Left renal pelvis (tissue), 4 donors: ENCODE measurements around the gene CA6. TPM values are rescaled to one million over a fixed set of nuclear protein-coding genes. Genes with fewer than 3 reads are reported as not detected.
"Not testable (repeated sequence)": the region's sequence is repeated elsewhere in the genome, so short reads cannot be mapped to it uniquely, and the experiment has no call there.

Source experiments
- DNase-seq, 4 donors: peaks; one replicate each; pipeline ENCODE4 v3.0.0-alpha.2; 2013; ENCODE audit warnings: low read depth in 4 of 4, low spot score in 3 of 4
- polyA plus RNA-seq, 4 donors: library from polyadenylated mRNA; unstranded; fragments of 120-200 nt; gene quantifications; one replicate each; pipeline ENCODE4 v1.2.1, GENCODE V29; 2013; ENCODE audit not compliant: insufficient read length in 4 of 4

The CA6 gene
- polyA plus RNA-seq, 4 donors, result 0.12 TPM; not detected in 2

DNA sequence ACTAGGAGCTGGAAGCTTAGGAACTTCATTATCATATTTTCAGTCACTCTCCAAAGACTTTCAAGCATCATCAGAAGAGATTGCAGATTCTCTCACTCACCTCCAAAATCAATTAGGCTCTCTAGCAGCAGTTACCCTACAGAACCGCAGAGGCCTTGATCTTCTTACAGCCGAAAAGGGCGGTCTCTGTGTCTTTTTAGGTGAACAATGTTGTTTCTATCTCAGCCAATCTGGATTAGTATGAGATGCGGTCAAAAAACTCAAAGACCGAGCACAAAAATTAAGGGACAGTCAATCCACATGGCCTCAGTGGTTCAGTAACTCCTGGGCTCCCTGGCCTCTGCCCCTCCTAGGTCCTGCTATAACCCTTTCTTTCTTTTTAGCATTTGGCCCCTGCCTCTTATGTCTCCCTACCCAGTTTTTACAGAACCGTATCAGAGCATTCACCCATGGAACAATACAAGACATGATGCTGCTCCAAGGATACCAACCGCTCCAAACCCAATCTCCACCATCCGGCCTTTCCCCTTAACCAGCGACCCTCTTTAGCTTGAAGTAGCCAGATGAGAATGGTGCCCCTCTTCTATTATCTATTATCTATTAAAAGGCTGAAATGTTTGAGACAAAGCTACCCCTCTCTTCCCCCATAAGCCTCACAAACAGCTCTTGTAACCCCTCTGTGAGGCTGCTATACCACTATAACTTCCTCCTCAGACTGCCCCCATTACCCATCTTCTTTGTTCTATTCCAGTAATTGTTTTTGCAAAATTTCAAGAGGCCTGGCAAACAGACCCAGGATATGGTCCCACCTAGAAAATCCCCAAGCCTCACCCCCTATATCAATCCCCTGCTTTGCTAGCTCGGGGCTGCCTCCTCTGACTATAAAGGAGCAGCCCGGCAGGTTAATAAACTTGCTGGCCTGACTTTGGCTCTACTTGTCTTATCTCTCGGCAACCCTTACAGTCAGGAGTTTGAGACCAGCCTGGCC is 18.7 kb upstream of the CA6 start:
- DNase-seq, result no peak

DNA sequence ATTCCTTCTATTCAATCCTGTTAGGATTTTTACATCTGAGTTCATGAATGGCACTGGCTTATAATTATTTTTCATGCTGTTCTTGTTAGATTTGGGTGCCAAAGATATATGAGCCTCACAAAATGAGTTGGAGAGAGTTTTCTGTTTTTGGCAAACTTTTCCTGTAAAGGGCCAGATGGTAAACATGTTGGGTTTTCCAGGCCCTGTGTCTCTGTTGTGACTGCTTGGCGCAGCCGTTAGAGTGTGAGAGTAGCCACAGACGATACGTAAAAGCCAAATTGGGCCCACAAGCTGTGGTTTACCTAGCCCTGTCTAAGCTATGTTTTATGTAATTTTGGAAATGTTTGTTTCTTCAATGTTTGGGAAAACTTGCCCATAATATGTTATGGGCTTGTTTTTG is 15.6 kb upstream of the CA6 start:
- DNase-seq, result no peak

DNA sequence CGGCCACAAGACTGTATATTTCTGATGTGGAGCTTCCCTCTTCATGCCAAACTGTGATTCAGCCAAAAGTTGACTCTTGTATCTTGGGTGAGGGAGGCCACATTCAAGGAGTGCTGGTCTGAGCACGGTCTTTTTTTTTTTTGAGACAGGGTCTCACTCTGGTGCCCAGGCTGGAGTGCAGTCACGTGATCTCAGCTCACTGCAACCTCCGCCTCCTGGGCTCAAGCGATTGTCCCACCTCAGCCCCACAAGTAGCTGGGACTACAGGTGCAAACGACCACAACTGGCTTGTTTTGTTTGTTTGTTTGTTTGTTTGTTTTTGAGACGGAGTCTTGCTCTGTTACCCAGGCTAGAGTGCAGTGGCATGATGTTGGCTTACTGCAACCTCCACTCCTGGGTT is 8.6 kb upstream of the CA6 start:
- not testable (repeated sequence) for DNase-seq

DNA sequence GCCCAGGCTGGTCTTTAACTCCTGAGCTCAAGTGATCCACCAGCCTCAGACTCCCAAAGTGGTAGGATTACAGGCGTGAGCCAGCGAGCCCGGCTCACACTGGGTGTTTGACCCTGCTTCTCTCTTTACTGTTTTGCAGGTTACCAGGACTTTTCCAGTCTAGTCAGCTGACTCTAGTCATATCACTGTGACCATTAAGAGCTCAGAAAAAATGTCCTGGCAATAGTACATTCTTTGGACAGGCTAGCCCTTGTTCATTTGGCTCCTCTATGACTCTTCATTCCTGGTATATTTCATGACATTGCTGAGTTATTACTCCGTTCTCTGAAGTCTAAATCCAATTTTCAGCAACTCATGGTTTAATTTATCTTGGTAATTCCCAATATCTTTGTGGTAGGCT is 8.0 kb upstream of the CA6 start:
- DNase-seq, result no peak

DNA sequence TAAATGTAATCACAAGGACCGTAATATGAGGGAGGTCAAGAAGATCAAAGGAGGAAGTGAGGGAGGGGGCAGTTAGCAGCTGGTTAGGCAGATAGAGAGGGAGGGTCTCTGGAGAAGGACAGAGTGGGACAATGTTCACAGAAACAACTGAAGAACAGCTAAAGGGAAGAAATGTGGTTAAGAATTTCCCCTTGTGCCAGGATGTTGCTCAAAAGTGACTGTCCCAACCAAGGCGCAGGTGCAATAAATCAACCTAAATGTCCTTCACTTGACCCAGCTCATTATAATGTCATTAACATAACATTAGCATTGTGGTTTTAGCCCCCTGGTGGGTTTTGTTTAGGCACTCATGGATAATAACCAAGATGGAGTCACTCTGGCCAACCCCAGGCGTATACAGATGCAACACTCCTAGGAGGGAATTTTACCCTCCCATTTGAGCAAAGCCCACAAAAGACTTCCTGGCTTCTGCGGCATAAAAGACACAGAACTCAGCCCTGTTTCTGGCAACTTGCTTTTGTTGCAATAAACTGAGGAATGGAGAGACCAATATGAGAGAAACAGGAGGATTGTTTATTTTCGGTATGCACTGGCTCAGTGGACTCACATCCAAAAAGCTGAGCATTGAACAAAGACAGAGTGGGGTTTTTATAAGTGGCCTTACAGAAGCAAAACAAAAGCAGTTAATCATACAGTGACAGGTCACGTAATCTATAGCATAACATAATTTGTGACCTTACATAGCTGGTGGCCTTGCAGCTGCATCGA is 7.3 kb upstream of the CA6 start:
- DNase-seq, result no peak

DNA sequence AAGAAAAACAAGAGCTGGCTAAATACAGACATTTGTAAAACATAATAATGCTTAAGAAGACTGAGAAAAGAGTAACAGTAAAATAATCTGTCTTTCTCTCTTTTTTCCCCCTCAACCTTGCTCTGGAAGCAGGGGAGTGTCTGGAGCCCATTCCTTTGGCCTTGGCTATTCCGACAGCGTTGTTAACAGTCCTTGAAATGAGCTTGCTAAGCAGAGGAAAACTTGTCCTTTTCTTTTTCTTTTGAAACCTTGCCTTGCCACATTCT is 6.7 kb upstream of the CA6 start:
- DNase-seq, result no peak

DNA sequence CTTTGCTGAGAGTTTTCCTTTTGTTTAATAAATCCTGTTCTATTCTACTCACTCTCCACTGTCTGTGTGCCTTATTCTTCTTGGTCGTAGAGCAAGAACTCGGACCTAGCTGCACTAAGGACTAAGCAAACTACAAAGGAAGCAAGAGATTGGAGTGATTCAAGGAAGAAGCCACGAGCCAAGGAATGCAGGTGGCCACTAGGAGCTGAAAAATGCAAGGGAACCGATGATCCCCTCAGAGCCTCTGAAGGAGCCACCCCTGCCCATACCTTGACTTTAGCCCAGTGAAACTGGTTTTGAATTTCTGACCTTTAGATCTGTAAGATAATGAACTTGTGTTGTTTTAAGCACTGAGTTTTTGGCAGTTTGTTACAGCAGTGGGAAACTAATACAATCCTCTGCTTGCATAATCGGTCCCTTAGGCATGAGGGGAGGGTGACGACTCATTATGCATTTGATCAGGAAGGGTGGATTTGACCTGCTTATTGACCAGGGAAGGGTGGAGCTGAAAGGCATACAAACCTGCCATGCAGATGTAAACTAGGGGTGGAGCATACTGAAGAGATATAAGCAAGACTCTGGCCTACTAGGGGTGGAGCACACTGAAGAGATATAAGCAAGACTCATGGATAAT is 6.2 kb upstream of the CA6 start:
- no peak for DNase-seq

DNA sequence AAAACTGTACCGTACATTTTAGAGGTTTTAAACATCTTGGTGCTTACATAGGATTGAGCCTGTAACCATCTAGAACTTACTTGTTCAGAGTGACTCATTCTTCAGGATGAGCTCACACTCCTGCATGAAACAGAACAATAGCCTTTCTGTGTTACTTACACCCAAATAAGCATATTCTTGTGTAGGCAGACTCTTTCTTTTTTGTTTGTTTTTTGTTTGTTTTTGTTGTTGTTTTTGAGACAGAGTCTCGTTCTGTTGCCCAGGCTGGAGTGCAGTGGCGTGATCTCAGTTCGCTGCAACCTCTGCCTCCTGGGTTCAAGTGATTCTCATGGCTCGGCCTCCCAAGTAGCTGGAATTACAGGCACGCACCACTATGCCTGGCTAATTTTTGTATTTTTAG is 3.8 kb upstream of the CA6 start:
- DNase-seq, result no peak

DNA sequence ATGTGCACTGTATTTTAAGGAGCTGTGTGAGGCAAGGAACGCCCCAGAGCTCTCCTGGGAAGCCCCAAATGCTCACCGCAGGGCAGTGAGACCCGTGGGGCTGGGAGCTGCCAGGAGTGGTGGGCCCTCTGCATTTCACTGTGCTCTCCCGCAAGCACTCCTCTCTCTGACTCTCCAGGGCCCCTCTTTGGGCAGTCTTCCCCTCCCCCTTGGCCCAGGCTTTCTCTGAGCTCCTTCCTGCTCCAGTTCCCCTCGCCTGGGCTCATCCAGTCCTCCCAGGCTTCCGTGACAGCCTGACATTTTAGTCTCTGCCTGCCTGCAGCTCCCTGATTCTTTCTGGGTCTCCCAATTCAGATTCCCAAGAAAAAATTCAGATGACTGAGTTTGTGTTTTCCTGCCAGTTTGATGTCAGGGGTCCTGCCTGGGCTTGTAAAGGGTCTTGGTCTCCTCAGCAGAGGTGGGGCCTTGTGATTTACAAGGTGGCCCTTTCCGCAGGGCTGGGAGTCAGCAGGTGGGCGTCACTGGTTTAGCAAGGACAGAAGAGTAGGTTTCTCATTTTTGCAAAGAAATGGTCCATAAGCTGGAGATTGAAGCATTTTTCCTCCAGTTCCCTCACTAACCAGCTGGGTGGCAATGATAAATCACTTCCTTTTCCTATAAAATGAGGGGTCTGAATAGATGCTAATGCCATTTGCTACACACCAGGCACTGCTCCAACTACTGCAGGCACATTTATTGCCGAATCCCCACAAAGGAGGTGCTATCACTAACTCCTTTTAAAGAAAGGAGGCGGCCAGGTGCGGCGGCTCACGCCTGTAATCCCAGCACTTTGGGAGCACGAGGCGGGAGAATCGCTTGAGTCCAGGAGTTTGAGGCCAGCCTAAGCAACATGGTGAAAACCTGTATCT is 1.9 kb upstream of the CA6 start:
- peak in 1 of 4 donors; percentile 25 for DNase-seq

DNA sequence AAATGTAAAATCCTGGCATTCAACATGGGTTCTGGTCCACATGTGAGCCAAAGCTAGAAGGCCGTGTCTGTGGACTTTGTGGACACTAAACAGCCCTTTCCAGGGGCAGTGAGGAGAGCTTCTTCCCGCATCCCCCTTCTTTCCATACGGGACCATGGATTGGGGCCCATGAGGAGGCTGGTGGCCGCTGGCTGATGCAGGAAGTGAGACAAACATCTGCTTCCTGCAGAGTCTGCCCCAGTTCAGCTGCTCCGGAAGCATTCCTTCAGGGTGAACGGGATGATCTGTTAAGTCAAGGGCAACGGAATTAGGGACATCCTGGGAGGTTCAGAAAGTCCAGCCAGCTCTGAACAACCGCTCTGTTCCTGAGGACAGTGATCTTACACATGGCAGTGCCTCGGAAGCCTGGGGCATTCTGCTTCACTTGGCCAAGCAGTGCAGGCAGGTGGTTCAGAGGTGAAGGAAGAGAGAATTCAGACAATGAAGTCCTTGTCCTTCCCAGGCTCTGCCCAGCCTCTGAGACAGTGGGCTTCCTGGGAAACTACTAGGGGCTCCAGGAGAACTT is 1.5 kb downstream of the CA6 start:
- no peak for DNase-seq

DNA sequence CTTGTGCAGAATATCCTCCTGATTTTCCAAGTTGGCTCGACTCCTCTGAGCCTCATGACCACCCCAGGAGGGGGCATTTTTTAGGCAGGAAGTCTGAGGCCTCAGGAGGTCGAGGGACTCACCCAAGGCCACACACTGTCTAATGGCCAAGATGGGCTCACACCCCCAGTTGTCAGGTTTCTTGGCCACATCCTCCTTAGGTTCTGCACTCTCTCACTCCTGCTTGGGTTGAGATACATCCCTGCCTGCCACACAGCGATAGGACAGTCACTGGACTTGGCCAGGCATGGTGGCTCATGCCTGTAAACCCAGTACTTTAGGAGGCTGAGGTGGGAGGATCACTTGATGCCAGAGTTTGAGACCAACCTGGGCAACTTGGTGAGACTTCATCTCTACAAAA is 4.6 kb downstream of the CA6 start:
- no peak for DNase-seq

DNA sequence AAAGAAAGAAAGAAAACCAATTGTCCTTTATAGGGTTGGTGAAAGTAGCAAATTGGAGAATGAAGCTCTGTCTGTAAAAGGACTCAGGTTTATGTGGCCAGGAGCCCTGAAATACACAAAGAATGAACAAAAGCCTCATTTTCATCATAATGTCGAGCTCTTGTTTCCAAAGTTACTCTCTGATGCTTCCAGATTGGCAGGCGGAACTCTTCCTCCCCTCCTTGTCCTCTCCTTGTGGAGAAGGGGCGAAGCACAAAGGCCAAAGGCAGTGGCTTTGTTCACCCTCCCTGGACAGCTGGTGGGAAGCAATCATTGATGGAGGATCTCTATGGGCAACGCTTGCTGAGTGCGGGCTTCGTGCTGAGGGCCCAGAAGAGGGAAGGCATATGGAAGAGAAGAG is 5.6 kb downstream of the CA6 start:
- no peak for DNase-seq

DNA sequence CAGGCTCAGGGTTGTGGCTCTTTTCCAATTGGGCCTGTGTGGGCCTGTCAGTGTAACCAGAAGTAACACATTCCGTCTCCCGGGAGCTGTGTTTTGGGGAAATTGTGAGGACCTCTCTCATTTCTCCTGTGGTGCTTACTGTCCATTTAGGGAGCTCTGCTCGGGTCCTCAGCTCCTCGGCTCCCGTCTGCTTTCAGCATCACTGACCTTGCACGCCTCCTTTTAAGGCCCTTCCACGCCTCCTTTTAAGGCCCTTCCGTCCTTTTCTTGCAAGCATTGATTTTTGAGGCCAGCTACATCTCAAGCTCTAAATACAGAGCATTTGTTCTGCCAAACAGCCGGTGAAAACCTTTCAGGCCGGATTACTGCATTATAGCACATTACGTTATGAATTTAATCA is 9.7 kb downstream of the CA6 start:
- DNase-seq, result no peak

DNA sequence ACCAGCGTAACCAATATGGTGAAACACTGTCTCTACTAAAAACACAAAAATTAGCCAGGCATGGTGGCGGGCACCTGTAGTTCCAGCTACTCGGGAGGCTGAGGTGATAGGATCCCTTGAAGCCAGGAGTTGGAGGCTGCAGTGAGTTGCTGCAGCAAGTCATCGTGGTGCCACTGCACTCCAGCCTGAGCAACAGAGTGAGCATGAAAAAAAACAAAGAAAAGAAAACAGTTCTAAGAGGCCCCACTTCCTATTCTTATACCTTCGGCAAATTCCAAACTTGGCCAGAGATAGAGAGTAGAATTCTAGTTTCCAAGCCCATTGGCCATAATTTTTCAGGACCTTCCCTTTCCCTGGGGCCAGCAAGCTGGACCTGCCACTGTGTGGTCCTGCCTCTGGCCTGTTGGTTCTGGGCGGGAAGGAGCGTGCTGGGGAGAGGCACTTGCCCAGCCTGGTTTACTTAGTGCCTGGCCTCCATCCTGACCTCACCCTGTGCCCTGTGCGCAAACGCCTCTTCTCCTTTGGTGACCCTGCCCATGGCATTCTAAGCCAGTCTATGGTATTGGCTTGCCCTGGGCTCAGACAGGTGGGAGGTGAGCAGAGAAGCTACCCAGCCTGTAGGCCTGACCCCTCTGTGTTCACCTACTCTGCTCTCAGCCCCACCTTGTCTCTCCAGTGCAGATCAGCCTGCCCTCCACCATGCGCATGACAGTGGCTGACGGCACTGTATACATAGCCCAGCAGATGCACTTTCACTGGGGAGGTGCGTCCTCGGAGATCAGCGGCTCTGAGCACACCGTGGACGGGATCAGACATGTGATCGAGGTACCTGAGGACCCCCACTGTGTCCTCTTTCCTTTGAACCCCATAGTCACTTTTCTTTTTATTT is 11.0 kb downstream of the CA6 start:
- no peak for DNase-seq

DNA sequence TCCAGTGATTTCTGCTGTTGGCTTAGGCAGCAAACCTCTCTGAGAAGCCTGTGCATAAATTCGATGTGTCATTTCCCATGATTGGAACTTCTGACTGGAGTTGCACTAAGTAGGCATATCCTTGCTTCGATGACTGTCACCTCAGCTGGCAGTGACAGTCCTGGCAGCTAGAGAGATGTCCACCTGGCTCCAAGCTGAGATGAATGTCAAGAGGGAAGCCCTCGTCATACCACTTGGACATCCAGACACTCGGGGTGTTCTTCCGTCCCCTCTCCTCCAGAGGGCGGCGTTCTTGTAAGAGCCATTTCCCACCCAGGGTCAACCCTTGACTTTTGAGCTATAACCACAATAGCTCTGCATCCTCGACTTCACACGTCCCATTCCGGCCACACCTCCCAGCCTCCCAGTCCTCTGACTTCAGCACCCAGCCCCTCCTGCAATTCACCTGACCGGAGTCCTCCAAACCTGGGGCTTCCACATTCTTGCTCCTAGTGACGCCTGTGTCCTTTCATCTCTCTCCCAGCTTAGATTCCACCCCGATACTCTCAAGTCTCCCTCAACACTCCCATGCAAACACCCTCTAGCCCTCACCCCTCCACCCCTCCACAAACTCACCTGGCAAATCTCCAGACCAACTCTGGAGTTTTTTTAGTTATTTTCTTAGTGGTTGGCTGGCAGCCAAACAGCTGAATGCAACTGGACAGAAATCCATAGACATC is 17.3 kb downstream of the CA6 start:
- DNase-seq, result no peak

DNA sequence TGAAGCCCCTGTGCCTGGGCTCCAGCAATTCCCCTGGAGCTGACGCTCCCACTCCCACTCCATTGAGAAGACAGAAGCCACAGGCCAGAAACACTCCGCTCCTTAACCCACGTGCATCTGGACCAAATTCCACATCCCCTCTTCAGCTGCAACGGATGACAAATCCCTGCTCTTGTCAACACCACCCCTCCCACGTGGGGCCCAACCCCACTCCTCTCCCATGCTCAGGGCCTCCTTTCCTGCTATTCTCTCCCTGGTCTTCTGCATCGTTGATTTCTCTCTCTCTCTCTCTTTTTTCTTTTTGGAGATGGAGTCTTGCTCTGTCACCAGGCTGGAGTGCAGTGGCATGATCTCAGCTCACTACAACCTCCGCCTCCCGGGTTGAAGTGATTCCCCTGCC is 18.3 kb downstream of the CA6 start:
- no peak for DNase-seq

DNA sequence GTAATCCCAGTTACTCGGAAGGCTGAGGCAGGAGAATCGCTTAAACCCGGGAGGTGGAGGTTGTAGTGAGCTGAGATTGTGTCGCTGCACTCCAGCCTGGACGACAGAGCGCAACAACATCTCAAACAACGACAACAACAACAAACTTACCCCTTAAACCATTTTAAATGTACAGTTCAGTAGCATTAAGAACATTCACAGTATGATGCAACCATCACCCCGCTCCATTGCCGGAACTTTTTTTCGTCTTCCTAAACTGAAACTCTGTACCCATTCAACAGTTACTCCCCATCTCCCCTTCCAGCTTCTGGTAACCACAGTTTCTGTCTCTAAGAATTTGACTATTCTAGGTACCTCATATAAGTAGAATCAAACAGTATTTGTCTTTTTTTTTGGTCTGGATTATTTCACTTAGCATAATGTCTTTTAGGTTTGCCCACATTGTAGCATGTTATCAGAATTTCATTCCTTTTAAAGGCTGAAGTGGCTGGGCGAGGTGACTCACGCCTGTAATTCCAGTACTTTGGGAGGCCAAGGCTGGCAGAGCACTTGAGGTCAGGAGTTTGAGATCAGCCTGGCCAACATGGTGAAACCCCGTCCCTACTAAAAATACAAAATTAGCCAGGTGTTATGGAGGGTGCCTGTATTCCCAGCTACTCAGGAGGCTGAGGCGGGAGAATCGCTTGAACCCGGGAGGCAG is 19.6 kb downstream of the CA6 start:
- DNase-seq, result no peak

DNA sequence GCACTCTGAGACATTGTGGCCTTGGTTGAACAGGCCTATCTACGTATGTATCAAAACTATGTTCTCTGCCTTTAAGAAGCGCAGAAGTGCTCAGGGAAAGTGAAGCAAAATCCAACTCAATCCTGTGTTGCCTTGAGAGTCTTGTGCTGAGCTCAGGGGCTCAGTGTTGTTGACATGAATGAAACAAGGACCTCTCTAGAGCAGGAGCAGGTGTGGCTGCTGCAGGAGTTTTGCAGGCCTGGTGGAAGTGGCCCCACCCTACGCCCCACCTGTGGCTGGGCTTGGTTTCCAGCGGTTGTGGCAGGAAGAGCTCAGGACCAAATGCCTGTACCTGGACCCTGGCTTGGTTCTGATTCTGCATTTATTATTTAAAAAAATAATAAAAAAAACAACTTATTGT is 20.9 kb downstream of the CA6 start:
- DNase-seq, result no peak
